ENCODE measurements around the gene ADGRL3.

ADGRL3 gene

GRCh38 chr4:61785761-61786160, 585.6 kb downstream of the ADGRL3 start:
- Histone ChIP-seq H3K4me1 (ENCODE audit: control insufficient read depth, insufficient read depth, low read length) (no peaks in the 10 kb centered on the region), H3K36me3 (ENCODE audit: control insufficient read depth, insufficient read depth, low read length) (no peaks in the 10 kb centered on the region), H3K9ac (ENCODE audit: low read length) (no peak overlapping the region), H3K9me3 (ENCODE audit: control insufficient read depth, low read length) (no peaks in the 10 kb centered on the region), H3K4me3 (ENCODE audit: low read length) (no peak overlapping the region), H3K27me3 (ENCODE audit: control insufficient read depth, insufficient read depth, low read length) (no peaks in the 10 kb centered on the region)

GRCh38 chr4:61786211-61786610, 586.1 kb downstream of the ADGRL3 start:
- Histone ChIP-seq H3K9me3 (ENCODE audit: control insufficient read depth, low read length) (no peaks in the 10 kb centered on the region), H3K9ac (ENCODE audit: low read length) (no peak overlapping the region), H3K27me3 (ENCODE audit: control insufficient read depth, insufficient read depth, low read length) (no peaks in the 10 kb centered on the region), H3K36me3 (ENCODE audit: control insufficient read depth, insufficient read depth, low read length) (no peaks in the 10 kb centered on the region), H3K4me1 (ENCODE audit: control insufficient read depth, insufficient read depth, low read length) (no peaks in the 10 kb centered on the region), H3K4me3 (ENCODE audit: low read length) (no peak overlapping the region)

GRCh38 chr4:61795998-61796397, 595.9 kb downstream of the ADGRL3 start:
- Histone ChIP-seq H3K27me3 (ENCODE audit: control insufficient read depth, insufficient read depth, low read length) (no peaks in the 10 kb centered on the region), H3K36me3 (ENCODE audit: control insufficient read depth, insufficient read depth, low read length) (no peaks in the 10 kb centered on the region), H3K4me1 (ENCODE audit: control insufficient read depth, insufficient read depth, low read length) (no peaks in the 10 kb centered on the region), H3K4me3 (ENCODE audit: low read length) (no peak overlapping the region), H3K9ac (ENCODE audit: low read length) (no peak overlapping the region), H3K9me3 (ENCODE audit: control insufficient read depth, low read length) (no peaks in the 10 kb centered on the region)

DNA sequence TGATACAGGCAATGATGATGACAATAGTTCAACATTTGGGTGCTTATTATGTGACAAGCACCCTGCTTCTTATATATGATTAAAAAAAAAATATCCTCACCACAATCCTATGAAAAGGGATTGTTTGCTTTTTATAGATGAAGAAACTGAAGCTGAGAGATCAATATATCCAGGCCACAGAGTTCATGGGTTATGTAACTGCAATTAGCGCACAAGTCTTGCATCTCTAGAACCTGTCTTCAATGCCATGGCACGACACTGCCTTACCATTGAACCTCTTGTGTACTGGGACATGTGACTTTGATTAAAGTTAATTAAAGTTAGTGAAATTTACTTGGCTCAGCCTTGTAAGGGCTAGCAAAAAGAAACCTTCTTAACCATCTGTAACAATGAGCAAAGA, 599.7 kb downstream of the ADGRL3 start:
- Histone ChIP-seq H3K9ac (ENCODE audit: low read length) (no peak overlapping the region), H3K27me3 (ENCODE audit: control insufficient read depth, insufficient read depth, low read length) (no peaks in the 10 kb centered on the region), H3K9me3 (ENCODE audit: control insufficient read depth, low read length) (no peaks in the 10 kb centered on the region), H3K36me3 (ENCODE audit: control insufficient read depth, insufficient read depth, low read length) (no peaks in the 10 kb centered on the region), H3K4me3 (ENCODE audit: low read length) (no peak overlapping the region), H3K4me1 (ENCODE audit: control insufficient read depth, insufficient read depth, low read length) (no peaks in the 10 kb centered on the region)

- Histone ChIP-seq H3K4me3 (ENCODE audit: low read length) (no peak overlapping the region), H3K9me3 (ENCODE audit: control insufficient read depth, low read length) (no peaks in the 10 kb centered on the region), H3K36me3 (ENCODE audit: control insufficient read depth, insufficient read depth, low read length) (no peaks in the 10 kb centered on the region), H3K4me1 (ENCODE audit: control insufficient read depth, insufficient read depth, low read length) (no peaks in the 10 kb centered on the region), H3K27me3 (ENCODE audit: control insufficient read depth, insufficient read depth, low read length) (no peaks in the 10 kb centered on the region), H3K9ac (ENCODE audit: low read length) (no peak overlapping the region)
Measured at GRCh38 chr4:61805227-61805626, 605.1 kb downstream of the ADGRL3 start.

DNA sequence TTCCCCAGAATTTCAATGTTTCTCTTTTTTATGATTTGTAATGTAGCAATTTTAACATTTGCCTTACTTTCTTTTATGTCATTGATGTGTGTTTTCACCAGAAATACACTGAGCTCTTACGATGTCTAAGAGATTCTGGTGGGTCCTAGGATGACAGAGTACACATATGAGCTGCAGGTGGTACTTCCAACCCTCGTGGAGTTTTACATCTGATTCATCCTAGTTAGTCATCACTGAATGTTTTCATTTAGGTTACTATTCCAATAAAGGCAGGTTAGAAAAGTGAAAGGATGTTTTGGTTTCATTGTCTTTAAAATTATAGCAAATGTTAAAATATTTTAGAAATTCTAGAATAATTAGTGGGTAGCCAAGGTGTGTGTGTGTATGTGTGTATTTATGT, 605.9 kb downstream of the ADGRL3 start:
- Histone ChIP-seq H3K4me3 (ENCODE audit: low read length) (no peak overlapping the region), H3K4me1 (ENCODE audit: control insufficient read depth, insufficient read depth, low read length) (no peaks in the 10 kb centered on the region), H3K9me3 (ENCODE audit: control insufficient read depth, low read length) (no peaks in the 10 kb centered on the region), H3K9ac (ENCODE audit: low read length) (no peak overlapping the region), H3K36me3 (ENCODE audit: control insufficient read depth, insufficient read depth, low read length) (no peaks in the 10 kb centered on the region), H3K27me3 (ENCODE audit: control insufficient read depth, insufficient read depth, low read length) (no peaks in the 10 kb centered on the region)

- Histone ChIP-seq H3K4me1 (ENCODE audit: control insufficient read depth, insufficient read depth, low read length) (no peaks in the 10 kb centered on the region), H3K9ac (ENCODE audit: low read length) (no peak overlapping the region), H3K27me3 (ENCODE audit: control insufficient read depth, insufficient read depth, low read length) (no peaks in the 10 kb centered on the region), H3K36me3 (ENCODE audit: control insufficient read depth, insufficient read depth, low read length) (no peaks in the 10 kb centered on the region), H3K4me3 (ENCODE audit: low read length) (no peak overlapping the region), H3K9me3 (ENCODE audit: control insufficient read depth, low read length) (no peaks in the 10 kb centered on the region)
Measured at GRCh38 chr4:61812171-61812570, 612.0 kb downstream of the ADGRL3 start.

DNA sequence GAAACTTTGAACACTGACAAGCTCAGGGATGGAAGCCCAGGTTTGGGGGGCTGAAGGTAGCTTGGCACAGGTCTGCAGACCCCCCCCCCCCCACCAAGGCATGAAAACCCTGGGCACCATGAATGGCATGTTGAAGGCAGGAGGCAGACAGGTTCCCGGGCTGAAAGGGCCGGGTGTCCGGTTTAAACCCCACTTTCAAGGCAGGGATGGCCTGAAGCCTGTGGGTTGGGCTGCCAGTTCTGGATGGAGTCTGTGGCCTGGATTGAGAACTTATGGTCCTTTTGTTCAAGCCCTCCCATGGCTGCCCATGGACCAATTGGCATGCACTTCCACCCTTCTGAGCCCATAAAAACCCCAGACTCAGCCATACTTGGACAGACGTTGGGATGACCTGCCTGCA, 616.9 kb downstream of the ADGRL3 start:
- H3K4me3 ChIP-seq (ENCODE audit: low read length) = no peak overlapping the region

DNA sequence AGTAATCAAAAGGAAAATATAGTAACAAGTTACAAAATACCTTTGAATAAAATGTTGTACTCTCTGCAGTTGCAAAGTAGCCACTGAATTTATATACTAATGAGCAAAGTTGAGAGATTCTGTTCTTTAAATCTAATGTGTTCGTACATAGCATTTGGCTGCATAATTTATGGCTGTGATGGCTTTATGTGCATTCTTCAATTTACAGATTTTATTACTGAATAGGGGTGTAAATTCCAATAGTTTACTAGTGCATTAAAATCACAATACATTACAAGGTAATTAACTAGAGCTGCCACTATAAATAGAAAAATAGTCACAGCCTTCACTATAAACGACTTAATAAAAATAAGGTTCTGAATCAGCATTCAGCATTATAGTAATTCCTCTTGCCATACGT, 620.0 kb downstream of the ADGRL3 start:
- H3K27me3 ChIP-seq (ENCODE audit: control insufficient read depth, insufficient read depth, low read length) = no peaks in the 10 kb centered on the region
- H3K9ac ChIP-seq (ENCODE audit: low read length) = no peak overlapping the region
- H3K4me1 ChIP-seq (ENCODE audit: control insufficient read depth, insufficient read depth, low read length) = no peaks in the 10 kb centered on the region
- no peaks in the 10 kb centered on the region for H3K36me3 ChIP-seq (ENCODE audit: control insufficient read depth, insufficient read depth, low read length)
- H3K9me3 ChIP-seq (ENCODE audit: control insufficient read depth, low read length) = no peaks in the 10 kb centered on the region
- no peak overlapping the region for H3K4me3 ChIP-seq (ENCODE audit: low read length)

More for the DNA sequence above, 616.9 kb downstream of the ADGRL3 start:
- Histone ChIP-seq H3K36me3 (ENCODE audit: control insufficient read depth, insufficient read depth, low read length) (no peaks in the 10 kb centered on the region), H3K27me3 (ENCODE audit: control insufficient read depth, insufficient read depth, low read length) (no peaks in the 10 kb centered on the region), H3K4me1 (ENCODE audit: control insufficient read depth, insufficient read depth, low read length) (no peaks in the 10 kb centered on the region), H3K9ac (ENCODE audit: low read length) (no peak overlapping the region), H3K9me3 (ENCODE audit: control insufficient read depth, low read length) (no peaks in the 10 kb centered on the region)

GRCh38 chr4:61824454-61824853, 624.3 kb downstream of the ADGRL3 start:
- no peaks in the 10 kb centered on the region for H3K27me3 ChIP-seq (ENCODE audit: control insufficient read depth, insufficient read depth, low read length)
- H3K9ac ChIP-seq (ENCODE audit: low read length) = no peak overlapping the region
- no peaks in the 10 kb centered on the region for H3K9me3 ChIP-seq (ENCODE audit: control insufficient read depth, low read length)
- no peaks in the 10 kb centered on the region for H3K4me1 ChIP-seq (ENCODE audit: control insufficient read depth, insufficient read depth, low read length)
- H3K4me3 ChIP-seq (ENCODE audit: low read length) = no peak overlapping the region
- no peaks in the 10 kb centered on the region for H3K36me3 ChIP-seq (ENCODE audit: control insufficient read depth, insufficient read depth, low read length)

DNA sequence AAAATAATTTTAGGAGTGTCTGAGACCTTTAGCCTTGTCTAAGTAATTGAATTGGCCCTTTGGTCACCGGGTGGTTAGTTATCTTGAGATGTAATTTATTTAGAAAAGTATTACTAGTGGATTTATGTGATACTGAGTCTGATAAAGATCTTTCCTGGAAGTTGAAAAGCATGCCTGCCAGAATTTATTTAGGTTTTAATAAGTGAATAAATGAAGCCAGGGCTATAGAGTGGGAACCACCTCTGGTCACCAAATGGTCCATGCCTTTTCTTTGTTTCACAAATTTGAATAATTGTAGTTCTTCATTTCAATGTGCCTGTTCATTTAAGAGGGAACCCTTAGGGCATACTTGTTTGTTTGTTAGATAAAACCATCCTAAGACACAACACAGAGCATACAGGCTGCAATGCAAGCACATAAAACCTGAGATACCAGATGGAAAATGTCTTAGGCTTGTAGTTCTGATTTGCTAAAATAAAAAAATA, 627.8 kb downstream of the ADGRL3 start:
- Histone ChIP-seq H3K4me3 (ENCODE audit: low read length) (no peak overlapping the region), H3K36me3 (ENCODE audit: control insufficient read depth, insufficient read depth, low read length) (no peaks in the 10 kb centered on the region), H3K27me3 (ENCODE audit: control insufficient read depth, insufficient read depth, low read length) (no peaks in the 10 kb centered on the region), H3K9me3 (ENCODE audit: control insufficient read depth, low read length) (no peaks in the 10 kb centered on the region), H3K4me1 (ENCODE audit: control insufficient read depth, insufficient read depth, low read length) (no peaks in the 10 kb centered on the region), H3K9ac (ENCODE audit: low read length) (no peak overlapping the region)

GRCh38 chr4:61828960-61829359, 628.8 kb downstream of the ADGRL3 start:
- Histone ChIP-seq H3K4me1 (ENCODE audit: control insufficient read depth, insufficient read depth, low read length) (no peaks in the 10 kb centered on the region), H3K9me3 (ENCODE audit: control insufficient read depth, low read length) (no peaks in the 10 kb centered on the region), H3K9ac (ENCODE audit: low read length) (no peak overlapping the region), H3K4me3 (ENCODE audit: low read length) (no peak overlapping the region), H3K27me3 (ENCODE audit: control insufficient read depth, insufficient read depth, low read length) (no peaks in the 10 kb centered on the region), H3K36me3 (ENCODE audit: control insufficient read depth, insufficient read depth, low read length) (no peaks in the 10 kb centered on the region)

DNA sequence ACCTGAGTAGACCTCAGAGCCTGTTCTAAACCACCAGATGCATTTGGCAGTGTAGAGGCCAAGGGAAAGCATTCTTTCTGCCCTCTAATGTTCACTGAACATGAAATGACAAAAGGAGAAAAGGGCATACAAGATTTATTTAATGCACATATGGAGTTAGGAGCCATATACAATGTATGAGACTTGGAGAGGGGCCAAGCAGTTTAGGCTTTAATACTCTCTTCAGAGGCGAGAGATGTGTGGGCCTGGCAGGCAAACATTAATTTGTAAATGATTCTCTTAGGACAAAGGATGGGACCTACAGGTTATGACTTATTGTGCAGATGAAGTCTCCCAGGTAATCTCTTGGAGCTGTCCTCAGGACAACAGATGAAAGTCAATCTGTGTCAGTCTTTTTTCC, 631.9 kb downstream of the ADGRL3 start:
- no peaks in the 10 kb centered on the region for H3K4me1 ChIP-seq (ENCODE audit: control insufficient read depth, insufficient read depth, low read length)
- H3K4me3 ChIP-seq (ENCODE audit: low read length) = no peak overlapping the region
- no peaks in the 10 kb centered on the region for H3K36me3 ChIP-seq (ENCODE audit: control insufficient read depth, insufficient read depth, low read length)
- no peaks in the 10 kb centered on the region for H3K27me3 ChIP-seq (ENCODE audit: control insufficient read depth, insufficient read depth, low read length)
- no peaks in the 10 kb centered on the region for H3K9me3 ChIP-seq (ENCODE audit: control insufficient read depth, low read length)
- H3K9ac ChIP-seq (ENCODE audit: low read length) = no peak overlapping the region

Data from mucosa of stomach (tissue), 1 donor.